Measurements from ENCODE around the gene MAMDC4.

DNA sequence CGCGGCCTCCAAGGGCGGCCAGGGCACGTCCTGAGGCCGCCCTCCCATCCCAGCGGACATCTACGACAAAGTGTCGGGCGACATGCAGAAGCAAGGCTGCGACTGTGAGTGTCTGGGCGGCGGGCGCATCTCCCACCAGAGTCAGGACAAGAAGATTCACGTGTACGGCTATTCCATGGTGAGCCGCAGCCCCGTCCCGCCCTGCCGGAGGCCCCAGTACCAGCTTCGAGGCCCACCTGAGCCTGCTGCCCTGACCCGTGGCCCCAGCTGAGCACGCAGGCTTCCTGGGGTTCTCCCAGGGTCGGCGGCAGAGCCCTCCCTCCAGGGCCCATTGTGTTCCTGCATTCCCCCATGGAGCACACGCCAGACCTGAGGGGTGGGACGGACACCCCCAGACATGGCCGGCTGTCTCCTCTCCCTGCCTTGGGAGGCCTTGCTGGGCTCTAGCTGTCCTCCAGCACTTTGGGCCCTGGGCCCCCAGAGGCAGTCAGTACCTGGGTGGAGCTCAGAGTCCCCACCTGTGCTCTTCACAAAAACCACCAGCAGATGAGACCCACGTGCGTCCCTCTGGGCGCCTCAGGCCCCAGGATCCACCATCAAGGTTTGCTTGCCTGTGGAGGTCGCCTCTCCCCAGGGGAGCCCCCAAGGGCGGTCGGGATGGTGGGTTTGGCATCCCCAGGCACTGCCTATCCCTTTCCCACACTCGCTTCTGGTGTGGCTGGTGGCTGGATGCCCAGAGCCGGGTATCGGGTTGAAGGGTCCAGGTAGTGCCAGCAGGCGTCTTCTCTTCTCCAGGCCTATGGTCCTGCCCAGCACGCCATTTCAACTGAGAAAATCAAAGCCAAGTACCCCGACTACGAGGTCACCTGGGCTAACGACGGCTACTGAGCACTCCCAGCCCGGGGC, 1.9 kb upstream of the MAMDC4 start:
- no peak for TF ChIP-seq ZBTB49 (tag by site-specific recombination; IDR thresholded peaks at IDR 0.05; ENCODE audit: low read depth)
- TF ChIP-seq, protein P1, sequence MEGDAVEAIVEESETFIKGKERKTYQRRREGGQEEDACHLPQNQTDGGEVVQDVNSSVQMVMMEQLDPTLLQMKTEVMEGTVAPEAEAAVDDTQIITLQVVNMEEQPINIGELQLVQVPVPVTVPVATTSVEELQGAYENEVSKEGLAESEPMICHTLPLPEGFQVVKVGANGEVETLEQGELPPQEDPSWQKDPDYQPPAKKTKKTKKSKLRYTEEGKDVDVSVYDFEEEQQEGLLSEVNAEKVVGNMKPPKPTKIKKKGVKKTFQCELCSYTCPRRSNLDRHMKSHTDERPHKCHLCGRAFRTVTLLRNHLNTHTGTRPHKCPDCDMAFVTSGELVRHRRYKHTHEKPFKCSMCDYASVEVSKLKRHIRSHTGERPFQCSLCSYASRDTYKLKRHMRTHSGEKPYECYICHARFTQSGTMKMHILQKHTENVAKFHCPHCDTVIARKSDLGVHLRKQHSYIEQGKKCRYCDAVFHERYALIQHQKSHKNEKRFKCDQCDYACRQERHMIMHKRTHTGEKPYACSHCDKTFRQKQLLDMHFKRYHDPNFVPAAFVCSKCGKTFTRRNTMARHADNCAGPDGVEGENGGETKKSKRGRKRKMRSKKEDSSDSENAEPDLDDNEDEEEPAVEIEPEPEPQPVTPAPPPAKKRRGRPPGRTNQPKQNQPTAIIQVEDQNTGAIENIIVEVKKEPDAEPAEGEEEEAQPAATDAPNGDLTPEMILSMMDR (tag by site-specific recombination; IDR thresholded peaks at IDR 0.05) = no peak
- no peak for TF ChIP-seq YY1 (tag by site-specific recombination; IDR thresholded peaks at IDR 0.05)
